ENCODE measurements around the gene PANK2.
"Not testable (repeated sequence)": the region's sequence is repeated elsewhere in the genome, so short reads cannot be mapped to it uniquely, and the experiment has no call there.

Gene PANK2

DNA sequence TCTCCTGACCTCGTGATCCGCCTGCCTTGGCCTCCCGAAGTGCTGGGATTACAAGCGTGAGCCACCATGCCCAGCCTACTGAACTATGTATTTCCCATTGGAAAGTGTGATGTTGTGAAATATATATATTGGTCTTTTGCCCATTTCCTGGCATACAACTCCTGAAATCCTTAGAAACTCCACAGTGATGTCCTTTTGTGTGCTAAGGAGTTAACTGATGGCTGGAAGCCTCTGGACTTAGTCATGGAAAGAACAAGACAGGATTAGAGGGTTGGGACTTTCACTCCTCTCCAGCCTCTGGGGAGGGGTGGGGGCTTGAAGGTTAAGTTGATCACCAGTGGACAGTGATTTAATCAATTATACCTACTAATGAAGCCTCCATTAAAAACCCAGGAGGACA lies 7.1 kb downstream of the PANK2 start:
- peak overlapping the region; percentile 31; the same call in 1 of the 2 replicates for H3K9ac ChIP-seq (ENCODE audit: low read length)
- H3K9me2 ChIP-seq (ENCODE audit: low read depth, low read length): no peaks in the 10 kb centered on the region
- no peaks in the 10 kb centered on the region for H3K27me3 ChIP-seq (ENCODE audit: insufficient read depth, low read length)
- H3K79me2 ChIP-seq (ENCODE audit: insufficient read depth, low read length): peaks cover 100% of the 10 kb centered on the region
- TF ChIP-seq, protein P1, sequence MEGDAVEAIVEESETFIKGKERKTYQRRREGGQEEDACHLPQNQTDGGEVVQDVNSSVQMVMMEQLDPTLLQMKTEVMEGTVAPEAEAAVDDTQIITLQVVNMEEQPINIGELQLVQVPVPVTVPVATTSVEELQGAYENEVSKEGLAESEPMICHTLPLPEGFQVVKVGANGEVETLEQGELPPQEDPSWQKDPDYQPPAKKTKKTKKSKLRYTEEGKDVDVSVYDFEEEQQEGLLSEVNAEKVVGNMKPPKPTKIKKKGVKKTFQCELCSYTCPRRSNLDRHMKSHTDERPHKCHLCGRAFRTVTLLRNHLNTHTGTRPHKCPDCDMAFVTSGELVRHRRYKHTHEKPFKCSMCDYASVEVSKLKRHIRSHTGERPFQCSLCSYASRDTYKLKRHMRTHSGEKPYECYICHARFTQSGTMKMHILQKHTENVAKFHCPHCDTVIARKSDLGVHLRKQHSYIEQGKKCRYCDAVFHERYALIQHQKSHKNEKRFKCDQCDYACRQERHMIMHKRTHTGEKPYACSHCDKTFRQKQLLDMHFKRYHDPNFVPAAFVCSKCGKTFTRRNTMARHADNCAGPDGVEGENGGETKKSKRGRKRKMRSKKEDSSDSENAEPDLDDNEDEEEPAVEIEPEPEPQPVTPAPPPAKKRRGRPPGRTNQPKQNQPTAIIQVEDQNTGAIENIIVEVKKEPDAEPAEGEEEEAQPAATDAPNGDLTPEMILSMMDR (IDR thresholded peaks at IDR 0.05; ENCODE audit: low read length): no peak
- TF ChIP-seq EZH2 (IDR thresholded peaks at IDR 0.05; ENCODE audit: borderline replicate concordance, low read length): no peak
- H3K4me1 ChIP-seq (ENCODE audit: insufficient read depth, low read length, severe bottlenecking): peaks cover 90% of the 10 kb centered on the region
- peak overlapping the region; percentile 31 for H3K4me3 ChIP-seq (ENCODE audit: low read depth, low read length, poor library complexity, severe bottlenecking)
- peak overlapping the region; percentile 77 for H3K27ac ChIP-seq (ENCODE audit: low read depth, low read length, poor library complexity, severe bottlenecking)
- no peak overlapping the region for H2AFZ ChIP-seq (ENCODE audit: low read length)
- peak overlapping the region; percentile 57 for H3K4me2 ChIP-seq (ENCODE audit: low read length)
- no peaks in the 10 kb centered on the region for H4K20me1 ChIP-seq (ENCODE audit: insufficient read depth, low read length)
- no peaks in the 10 kb centered on the region for H3F3A ChIP-seq (ENCODE audit: insufficient read depth, low read length)
- H3K9me3 ChIP-seq (ENCODE audit: low read length): no peaks in the 10 kb centered on the region
- H3K36me3 ChIP-seq (ENCODE audit: insufficient read depth, low read length): peaks cover 52% of the 10 kb centered on the region

DNA sequence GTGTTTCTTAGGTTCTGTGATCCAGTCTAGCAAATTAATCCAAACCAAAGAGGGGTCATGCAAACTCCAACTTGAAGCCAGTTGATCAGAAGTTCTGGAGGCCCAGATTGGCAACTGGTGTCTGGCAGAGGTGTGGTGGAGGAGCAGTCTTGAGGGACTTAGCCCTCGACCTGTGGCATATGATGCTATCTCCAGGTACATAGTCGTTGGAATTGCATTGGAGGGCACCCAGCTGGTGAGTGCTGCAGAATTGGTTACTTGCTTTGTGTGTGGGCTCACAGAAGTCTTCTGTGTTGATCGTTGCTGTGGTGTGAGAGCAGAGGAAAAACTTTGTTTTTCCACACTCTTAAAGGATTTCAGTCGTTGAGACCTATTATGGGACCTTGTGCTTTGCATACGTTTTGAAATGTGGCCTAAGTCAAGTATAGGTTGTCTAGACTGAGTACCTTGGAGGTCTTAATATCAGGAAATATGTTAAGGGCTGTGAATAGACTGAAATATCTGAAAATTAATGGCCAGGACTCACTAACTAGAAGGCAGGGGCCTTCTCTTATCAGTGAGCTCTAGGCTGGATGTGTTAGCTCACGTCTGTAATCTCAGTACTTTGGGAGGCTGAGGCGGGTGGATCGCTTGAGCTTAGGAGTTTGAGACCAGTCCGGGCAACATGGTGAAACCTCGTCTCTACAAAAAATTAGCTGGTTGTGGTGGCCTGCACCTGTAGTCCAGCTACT lies 7.8 kb downstream of the PANK2 start:
- no peaks in the 10 kb centered on the region for H3K27me3 ChIP-seq (ENCODE audit: insufficient read depth, low read length)
- H4K20me1 ChIP-seq (ENCODE audit: insufficient read depth, low read length): no peaks in the 10 kb centered on the region
- H3K4me2 ChIP-seq (ENCODE audit: low read length): peak overlapping the region; percentile 57
- no peaks in the 10 kb centered on the region for H3K9me2 ChIP-seq (ENCODE audit: low read depth, low read length)
- peak overlapping the region; percentile 77 for H3K27ac ChIP-seq (ENCODE audit: low read depth, low read length, poor library complexity, severe bottlenecking)
- no peak overlapping the region for H2AFZ ChIP-seq (ENCODE audit: low read length)
- TF ChIP-seq, protein P1 (IDR thresholded peaks at IDR 0.05; ENCODE audit: low read length): no peak
- TF ChIP-seq EZH2 (IDR thresholded peaks at IDR 0.05; ENCODE audit: borderline replicate concordance, low read length): no peak
- H3F3A ChIP-seq (ENCODE audit: insufficient read depth, low read length): no peaks in the 10 kb centered on the region
- peaks cover 47% of the 10 kb centered on the region for H3K36me3 ChIP-seq (ENCODE audit: insufficient read depth, low read length)
- peaks cover 88% of the 10 kb centered on the region for H3K4me1 ChIP-seq (ENCODE audit: insufficient read depth, low read length, severe bottlenecking)
- peak overlapping the region; percentile 31; the same call in 1 of the 2 replicates for H3K9ac ChIP-seq (ENCODE audit: low read length)
- peaks cover 100% of the 10 kb centered on the region for H3K79me2 ChIP-seq (ENCODE audit: insufficient read depth, low read length)
- no peaks in the 10 kb centered on the region for H3K9me3 ChIP-seq (ENCODE audit: low read length)
- peak overlapping the region; percentile 31 for H3K4me3 ChIP-seq (ENCODE audit: low read depth, low read length, poor library complexity, severe bottlenecking)

DNA sequence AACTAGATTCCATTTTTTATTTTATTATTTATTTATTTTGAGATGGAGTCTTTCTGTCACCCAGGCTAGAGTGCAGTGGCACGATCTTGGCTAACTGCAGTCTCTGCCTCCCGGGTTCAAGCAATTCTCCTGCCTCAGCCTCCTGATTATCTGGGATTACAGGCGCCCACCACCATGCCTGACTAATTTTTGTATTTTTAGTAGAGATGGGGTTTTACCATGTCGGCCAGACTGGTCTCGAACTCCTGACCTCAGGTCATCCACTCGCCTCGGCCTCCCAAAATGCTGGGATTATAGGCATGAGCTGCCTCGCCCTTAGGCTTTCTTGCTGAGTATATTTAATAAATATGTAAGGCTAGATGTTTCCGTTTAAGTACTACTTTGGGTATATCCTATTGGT lies 9.0 kb downstream of the PANK2 start:
- H3K27ac ChIP-seq (ENCODE audit: low read depth, low read length, poor library complexity, severe bottlenecking): peak overlapping the region; percentile 77
- H3K9ac ChIP-seq (ENCODE audit: low read length): not testable (repeated sequence)

DNA sequence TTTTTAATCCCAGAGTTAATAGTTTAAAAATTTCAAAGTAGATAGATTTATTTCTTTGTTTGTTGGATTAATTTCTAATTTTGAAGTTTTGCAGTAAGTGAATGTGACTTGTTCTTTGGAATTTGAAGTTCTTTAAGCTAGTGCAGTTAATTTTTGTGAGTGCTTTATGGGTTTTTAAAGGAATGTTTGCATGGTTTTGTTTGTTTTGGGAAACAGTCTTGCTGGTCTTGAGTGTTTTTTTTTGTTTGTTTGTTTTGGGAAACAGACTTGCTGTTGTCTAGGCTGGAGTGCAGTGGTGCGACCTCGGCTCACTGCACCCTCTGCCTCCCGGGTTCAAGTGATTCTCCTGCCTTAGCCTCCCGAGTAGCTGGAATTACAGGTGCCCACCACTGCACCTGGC lies 9.5 kb downstream of the PANK2 start:
- Histone ChIP-seq H3K9me2 (ENCODE audit: low read depth, low read length) (no peaks in the 10 kb centered on the region), H3K27ac (ENCODE audit: low read depth, low read length, poor library complexity, severe bottlenecking) (no peak overlapping the region), H3K9ac (ENCODE audit: low read length) (no peak overlapping the region), H3K4me3 (ENCODE audit: low read depth, low read length, poor library complexity, severe bottlenecking) (no peak overlapping the region), H3K4me1 (ENCODE audit: insufficient read depth, low read length, severe bottlenecking) (peaks cover 77% of the 10 kb centered on the region), H3K27me3 (ENCODE audit: insufficient read depth, low read length) (no peaks in the 10 kb centered on the region), H3K79me2 (ENCODE audit: insufficient read depth, low read length) (peaks cover 100% of the 10 kb centered on the region), H2AFZ (ENCODE audit: low read length) (no peak overlapping the region), H4K20me1 (ENCODE audit: insufficient read depth, low read length) (no peaks in the 10 kb centered on the region), H3F3A (ENCODE audit: insufficient read depth, low read length) (no peaks in the 10 kb centered on the region), H3K9me3 (ENCODE audit: low read length) (no peaks in the 10 kb centered on the region), H3K4me2 (ENCODE audit: low read length) (no peak overlapping the region; the same call in 1 of the 2 replicates), H3K36me3 (ENCODE audit: insufficient read depth, low read length) (peaks cover 32% of the 10 kb centered on the region)
- TF ChIP-seq, protein P1 (IDR thresholded peaks at IDR 0.05; ENCODE audit: low read length): no peak
- no peak for TF ChIP-seq EZH2 (IDR thresholded peaks at IDR 0.05; ENCODE audit: borderline replicate concordance, low read length)

More for the DNA sequence above, 9.0 kb downstream of the PANK2 start:
- not testable (repeated sequence) for H3K4me3 ChIP-seq (ENCODE audit: low read depth, low read length, poor library complexity, severe bottlenecking); H3K4me2 ChIP-seq (ENCODE audit: low read length); H3K9me2 ChIP-seq (ENCODE audit: low read depth, low read length); H3K27me3 ChIP-seq (ENCODE audit: insufficient read depth, low read length); H3F3A ChIP-seq (ENCODE audit: insufficient read depth, low read length); H4K20me1 ChIP-seq (ENCODE audit: insufficient read depth, low read length); H3K9me3 ChIP-seq (ENCODE audit: low read length); H2AFZ ChIP-seq (ENCODE audit: low read length)
- Histone ChIP-seq H3K36me3 (ENCODE audit: insufficient read depth, low read length) (peaks cover 36% of the 10 kb centered on the region), H3K4me1 (ENCODE audit: insufficient read depth, low read length, severe bottlenecking) (peaks cover 82% of the 10 kb centered on the region), H3K79me2 (ENCODE audit: insufficient read depth, low read length) (peaks cover 100% of the 10 kb centered on the region)
